HK-2 (cell line): ENCODE results near the gene OOSP3.
"Not testable (repeated sequence)": the region's sequence is repeated elsewhere in the genome, so short reads cannot be mapped to it uniquely, and the experiment has no call there.

Experiments used
- DNase-seq: peaks from one replicate; pipeline ENCODE4 v3.0.0-alpha.2; 2018; ENCODE audit not compliant: unreplicated experiment

The OOSP3 gene

GRCh38 chr11:59878575-59878974 lies at the start of gene OOSP3:
OOSP3 (plus strand) TSS chr11:59878782; CDS start chr11:59878809, 27 bp downstream.
- no peak for DNase-seq

- DNase-seq: no peak
Observed at GRCh38 chr11:59829358-59829757, 49.2 kb upstream of the OOSP3 start.

- DNase-seq: no peak
Observed at GRCh38 chr11:59833602-59834001, 45.0 kb upstream of the OOSP3 start.

- no peak for DNase-seq
Observed at GRCh38 chr11:59839615-59840014, 39.0 kb upstream of the OOSP3 start.

- no peak for DNase-seq
Observed at GRCh38 chr11:59841514-59841913, 37.1 kb upstream of the OOSP3 start.

- no peak for DNase-seq
Observed at GRCh38 chr11:59842316-59842715, 36.3 kb upstream of the OOSP3 start.

- DNase-seq: no peak
Observed at GRCh38 chr11:59845399-59845798, 33.2 kb upstream of the OOSP3 start, which contains the start of gene CBLIF. CBLIF (minus strand) TSS chr11:59845499; CDS start chr11:59845453, 46 bp downstream.

- DNase-seq: no peak
Observed at GRCh38 chr11:59846556-59846955, 32.0 kb upstream of the OOSP3 start.

- DNase-seq: no peak
Observed at GRCh38 chr11:59847626-59848025, 31.0 kb upstream of the OOSP3 start.

GRCh38 chr11:59848439-59848838 lies 30.1 kb upstream of the OOSP3 start:
- DNase-seq: not testable (repeated sequence)

- peak; percentile 13 for DNase-seq
Observed at GRCh38 chr11:59849129-59849528, 29.5 kb upstream of the OOSP3 start.

GRCh38 chr11:59849551-59849950 lies 29.0 kb upstream of the OOSP3 start:
- DNase-seq: not testable (repeated sequence)

GRCh38 chr11:59851416-59851815 lies 27.2 kb upstream of the OOSP3 start:
- DNase-seq: not testable (repeated sequence)

- no peak for DNase-seq
Observed at GRCh38 chr11:59854871-59855270, 23.7 kb upstream of the OOSP3 start.

GRCh38 chr11:59857439-59858434 lies 20.8 kb upstream of the OOSP3 start:
- no peak for DNase-seq

- no peak for DNase-seq
Observed at GRCh38 chr11:59859673-59860072, 18.9 kb upstream of the OOSP3 start.

- no peak for DNase-seq
Observed at GRCh38 chr11:59862252-59862651, 16.3 kb upstream of the OOSP3 start.

GRCh38 chr11:59865031-59865430 lies 13.6 kb upstream of the OOSP3 start:
- no peak for DNase-seq

GRCh38 chr11:59866397-59866796 lies 12.2 kb upstream of the OOSP3 start, which contains the start of gene TCN1:
TCN1 (minus strand) TSS chr11:59866487; CDS start chr11:59866470, 17 bp downstream.
- no peak for DNase-seq

- no peak for DNase-seq
Observed at GRCh38 chr11:59866836-59867235, 11.7 kb upstream of the OOSP3 start.

GRCh38 chr11:59867946-59868345 lies 10.6 kb upstream of the OOSP3 start:
- DNase-seq: no peak

- no peak for DNase-seq
Observed at GRCh38 chr11:59872076-59872475, 6.5 kb upstream of the OOSP3 start.

GRCh38 chr11:59875856-59876519 lies 2.6 kb upstream of the OOSP3 start:
- no peak for DNase-seq
